HepG2 (cell line): ENCODE results near the gene KLHL12. TPM values are rescaled to one million over a fixed set of nuclear protein-coding genes. Genes with fewer than 3 reads are reported as not detected.

Experiments
- CENPBD1 ChIP-seq: sonication (generic); formaldehyde crosslinking; IDR thresholded peaks from 2 replicates; pipeline ENCODE4 v1.8.0; 2022; ENCODE audit warnings: missing genetic modification reagents, low read depth, mild to moderate bottlenecking, borderline replicate concordance
- MTERF4 ChIP-seq: sonication (generic); formaldehyde crosslinking; IDR thresholded peaks from 2 replicates; pipeline ENCODE4 v1.8.0; 2023; ENCODE audit warnings: mild to moderate bottlenecking, missing genetic modification reagents
- NFE2 ChIP-seq: sonication (generic); formaldehyde crosslinking; IDR thresholded peaks from 2 replicates; pipeline ENCODE4 v1.4.0; 2020; ENCODE audit warnings: missing genetic modification reagents
- SP140L ChIP-seq: sonication (generic); formaldehyde crosslinking; IDR thresholded peaks from 2 replicates; pipeline ENCODE4 v1.4.0; 2020; ENCODE audit warnings: missing genetic modification reagents, borderline replicate concordance
- THRA ChIP-seq: sonication (generic); formaldehyde crosslinking; IDR thresholded peaks from 2 replicates; pipeline ENCODE4 v1.4.0; 2020; ENCODE audit warnings: missing genetic modification reagents, borderline replicate concordance
- TSC22D2 ChIP-seq: sonication (generic); formaldehyde crosslinking; IDR thresholded peaks from 2 replicates; pipeline ENCODE4 v1.5.1; 2020; ENCODE audit warnings: missing genetic modification reagents, mild to moderate bottlenecking, borderline replicate concordance
- ZNF138 ChIP-seq: sonication (generic); formaldehyde crosslinking; IDR thresholded peaks from 2 replicates; pipeline ENCODE4 v1.5.0; 2020; ENCODE audit warnings: mild to moderate bottlenecking, low read depth, missing genetic modification reagents
- ZNF18 ChIP-seq: sonication (generic); formaldehyde crosslinking; IDR thresholded peaks from 2 replicates; pipeline ENCODE4 v1.8.0; 2022; ENCODE audit warnings: mild to moderate bottlenecking, missing genetic modification reagents; ENCODE audit not compliant: insufficient replicate concordance
- ZNF574 ChIP-seq: sonication (generic); formaldehyde crosslinking; IDR thresholded peaks from 2 replicates; pipeline ENCODE4 v1.4.0; 2020; ENCODE audit warnings: missing genetic modification reagents
- ZNF891 ChIP-seq: sonication (generic); formaldehyde crosslinking; IDR thresholded peaks from 2 replicates; pipeline ENCODE4 v1.5.0; 2020; ENCODE audit warnings: mild to moderate bottlenecking, missing genetic modification reagents
- polyA plus RNA-seq, 8 experiments: library from polyadenylated mRNA; depleted of rRNA in 3 of 8; stranded (reverse) in 7 of 8; unstranded in 1 of 8; fragments of >200 nt; fragmentation: Illumina TruSeq in 4 of 8; extraction: Trizol in 4 of 8; gene quantifications; 2 replicates each; pipeline versions ENCODE4 v1.2.1 to v1.2.3, GENCODE V29; 2011 to 2016; ENCODE audit warnings: low read depth in 4 of 8, missing spikeins in 1 of 8, mixed read lengths in 1 of 8; ENCODE audit not compliant: insufficient read depth in 1 of 8
- total RNA-seq, 5 experiments: library from RNA; depleted of rRNA; stranded (reverse); fragments of >200 nt; fragmentation: Illumina TruSeq; extraction: Trizol; gene quantifications; 2 replicates each; pipeline ENCODE4 v1.2.3, GENCODE V29; 2016; ENCODE audit warnings: low read depth in 1 of 5
- TF ChIP-seq, protein P1 (sequence below): sonication (generic); formaldehyde crosslinking; IDR thresholded peaks from 2 replicates; pipeline ENCODE4 v1.4.0; 2020; ENCODE audit warnings: missing genetic modification reagents
- TF ChIP-seq, protein P2 (sequence below): sonication (generic); formaldehyde crosslinking; IDR thresholded peaks from 2 replicates; pipeline ENCODE4 v1.5.1; 2020; ENCODE audit warnings: mild to moderate bottlenecking, missing genetic modification reagents, borderline replicate concordance

The KLHL12 gene
- total and polyA plus RNA-seq, 2 of the 13 experiments (the other 11 are each of a cell fraction or from before 2014, with no cell fraction given), result 19.2 to 25.2 TPM

DNA sequence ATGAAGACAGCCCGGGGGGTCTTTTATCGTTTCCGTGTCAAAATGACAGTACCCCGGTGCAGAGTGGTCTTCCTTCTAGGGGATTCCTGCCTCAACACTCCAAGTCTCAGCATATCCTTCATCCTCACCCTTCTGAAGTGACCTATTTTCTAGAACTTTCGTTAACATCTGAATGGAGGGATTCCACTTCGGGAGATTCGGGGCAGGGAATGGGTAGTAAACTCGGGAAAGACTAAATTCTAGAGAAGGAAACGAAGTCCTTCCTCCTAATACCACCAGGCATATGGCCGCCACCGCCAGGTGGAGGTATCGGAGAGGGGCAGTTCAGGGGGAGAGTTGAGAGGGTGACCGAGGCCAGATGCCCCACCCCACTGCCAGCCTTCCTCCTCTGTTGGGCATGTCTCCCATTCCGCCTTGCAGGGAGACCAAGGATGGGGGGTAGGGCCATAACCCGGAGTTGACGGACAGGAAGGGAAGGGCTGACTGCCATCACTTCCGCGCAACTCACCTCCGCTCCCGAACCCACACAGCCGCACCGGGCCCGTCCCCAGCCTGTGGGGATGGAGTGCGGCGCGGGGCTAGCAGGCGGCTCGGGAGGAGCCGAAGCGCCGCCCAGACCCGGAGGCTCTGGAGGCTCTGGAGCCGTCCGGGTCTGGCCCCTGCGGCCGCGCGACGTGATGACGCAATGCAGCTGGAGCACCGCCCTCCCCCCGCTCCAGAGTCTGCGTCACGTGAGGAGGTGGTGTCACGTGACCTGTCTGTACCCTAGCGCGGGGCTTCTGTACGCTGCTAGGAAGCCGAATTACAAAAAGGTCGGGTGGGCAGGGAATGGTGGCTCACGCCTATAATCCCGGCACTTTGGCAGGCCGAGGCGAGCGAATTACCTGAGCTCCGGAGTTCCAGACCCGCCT, at the start of gene KLHL12 (continued):
- TF ChIP-seq SP140L (CRISPR knock-in tag), result no peak; the same call in 1 of the 2 replicates
- peak; percentile 86 for TF ChIP-seq ZNF574 (CRISPR knock-in tag)
- TF ChIP-seq TSC22D2 (CRISPR knock-in tag), result no peak; the same call in 1 of the 2 replicates
- TF ChIP-seq, protein P1, sequence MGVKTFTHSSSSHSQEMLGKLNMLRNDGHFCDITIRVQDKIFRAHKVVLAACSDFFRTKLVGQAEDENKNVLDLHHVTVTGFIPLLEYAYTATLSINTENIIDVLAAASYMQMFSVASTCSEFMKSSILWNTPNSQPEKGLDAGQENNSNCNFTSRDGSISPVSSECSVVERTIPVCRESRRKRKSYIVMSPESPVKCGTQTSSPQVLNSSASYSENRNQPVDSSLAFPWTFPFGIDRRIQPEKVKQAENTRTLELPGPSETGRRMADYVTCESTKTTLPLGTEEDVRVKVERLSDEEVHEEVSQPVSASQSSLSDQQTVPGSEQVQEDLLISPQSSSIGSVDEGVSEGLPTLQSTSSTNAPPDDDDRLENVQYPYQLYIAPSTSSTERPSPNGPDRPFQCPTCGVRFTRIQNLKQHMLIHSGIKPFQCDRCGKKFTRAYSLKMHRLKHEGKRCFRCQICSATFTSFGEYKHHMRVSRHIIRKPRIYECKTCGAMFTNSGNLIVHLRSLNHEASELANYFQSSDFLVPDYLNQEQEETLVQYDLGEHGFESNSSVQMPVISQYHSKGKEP (CRISPR knock-in tag), result peak; percentile 64; the same call in 1 of the 2 replicates
- TF ChIP-seq, protein P2, sequence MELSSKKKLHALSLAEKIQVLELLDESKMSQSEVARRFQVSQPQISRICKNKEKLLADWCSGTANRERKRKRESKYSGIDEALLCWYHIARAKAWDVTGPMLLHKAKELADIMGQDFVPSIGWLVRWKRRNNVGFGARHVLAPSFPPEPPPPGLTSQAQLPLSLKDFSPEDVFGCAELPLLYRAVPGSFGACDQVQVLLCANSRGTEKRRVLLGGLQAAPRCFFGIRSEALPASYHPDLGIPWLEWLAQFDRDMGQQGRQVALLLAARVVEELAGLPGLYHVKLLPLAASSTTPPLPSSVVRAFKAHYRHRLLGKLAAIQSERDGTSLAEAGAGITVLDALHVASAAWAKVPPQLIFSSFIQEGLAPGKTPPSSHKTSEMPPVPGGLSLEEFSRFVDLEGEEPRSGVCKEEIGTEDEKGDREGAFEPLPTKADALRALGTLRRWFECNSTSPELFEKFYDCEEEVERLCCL (CRISPR knock-in tag), result 0 out of 2 replicates have a peak, but pooled peaks have one; percentile 66
- TF ChIP-seq ZNF891 (CRISPR knock-in tag), result no peak
- peak; percentile 46 for TF ChIP-seq ZNF18 (CRISPR knock-in tag)
- 0 out of 2 replicates have a peak, but pooled peaks have one; percentile 14 for TF ChIP-seq MTERF4
- no peak for TF ChIP-seq CENPBD1 (CRISPR knock-in tag)
- no peak for TF ChIP-seq NFE2
- TF ChIP-seq THRA (CRISPR knock-in tag), result 0 out of 2 replicates have a peak, but pooled peaks have one; percentile 54
- peak; percentile 65; the same call in 1 of the 2 replicates for TF ChIP-seq ZNF138 (CRISPR knock-in tag)
